Progenitor cell of endocrine pancreas (in vitro differentiated cells): Measurements from ENCODE around the gene SH3BGRL2. TPM values are rescaled to one million over a fixed set of nuclear protein-coding genes. Genes with fewer than 3 reads are reported as not detected.
A peak's percentile ranks its signal among the peaks of the same experiment; 100 is the strongest.

ENCODE experiments used
- DNase-seq: peaks from one replicate; pipeline ENCODE4 v3.0.0; 2021; ENCODE audit warnings: low spot score; ENCODE audit not compliant: unreplicated experiment
- H3K27ac Mint-ChIP-seq: 2 replicates; pipeline ENCODE4 v1.8.0; 2021; ENCODE audit warnings: mild to moderate bottlenecking, moderate library complexity, mixed read lengths
- H3K27me3 Mint-ChIP-seq: 2 replicates; pipeline ENCODE4 v1.8.0; 2021; ENCODE audit warnings: mixed read lengths
- H3K36me3 Mint-ChIP-seq: 2 replicates; pipeline ENCODE4 v1.8.0; 2022; ENCODE audit warnings: mixed read lengths; ENCODE audit not compliant: insufficient read depth
- H3K4me1 Mint-ChIP-seq: 2 replicates; pipeline ENCODE4 v1.8.0; 2021; ENCODE audit warnings: low read depth, mixed read lengths
- H3K4me3 Mint-ChIP-seq: 2 replicates; pipeline ENCODE4 v1.8.0; 2021; ENCODE audit warnings: low read depth, mild to moderate bottlenecking, moderate library complexity, mixed read lengths
- H3K9me3 Mint-ChIP-seq: 2 replicates; pipeline ENCODE4 v1.8.0; 2021; ENCODE audit warnings: low read depth, mixed read lengths
- CTCF ChIP-seq: fragments of 200-600 bp; sonication (generic); IDR thresholded peaks from one replicate; pipeline ENCODE4 v1.5.0; 2021; ENCODE audit warnings: antibody characterized with exemption, mild to moderate bottlenecking; ENCODE audit not compliant: unreplicated experiment
- total RNA-seq: library from RNA; stranded (reverse); gene quantifications from 2 replicates; pipeline ENCODE4 v1.2.1, GENCODE V29; 2021

SH3BGRL2 gene
- total RNA-seq, 1 donor from 2014 or later: 49.1 TPM

- no peak for TF ChIP-seq CTCF
- DNase-seq: no peak
- Mint-ChIP-seq H3K27me3 (no peaks in the 10 kb centered on the region), H3K4me3 (no peak overlapping the region), H3K9me3 (peaks cover 16% of the 10 kb centered on the region), H3K4me1 (peaks cover 35% of the 10 kb centered on the region), H3K36me3 (peaks cover 27% of the 10 kb centered on the region), H3K27ac (peak overlapping the region; percentile 60)
Measured at GRCh38 chr6:79665725-79666551, 34.8 kb downstream of the SH3BGRL2 start.

DNA sequence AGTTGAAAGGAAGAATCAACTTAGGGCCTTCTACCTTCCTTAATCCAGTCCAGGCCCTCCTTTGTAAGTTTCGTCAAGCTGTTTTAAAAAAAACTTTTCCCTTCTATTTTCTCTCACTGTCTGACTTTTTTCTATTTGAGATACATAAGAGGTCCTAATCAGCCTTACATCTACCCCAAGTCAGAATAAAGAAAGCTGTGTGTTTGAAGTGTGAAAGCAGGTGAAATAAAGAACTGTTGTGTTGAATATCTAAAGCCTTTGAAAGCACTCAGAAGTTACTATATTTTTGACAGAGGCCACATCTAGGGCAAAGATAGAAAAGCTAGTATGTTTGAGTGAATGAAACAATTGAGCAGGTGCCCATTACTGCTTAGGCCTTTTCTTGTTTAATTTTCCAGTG is 35.5 kb downstream of the SH3BGRL2 start:
- no peak for TF ChIP-seq CTCF
- Mint-ChIP-seq H3K4me3 (no peak overlapping the region), H3K27ac (peak overlapping the region; percentile 10), H3K36me3 (peaks cover 22% of the 10 kb centered on the region), H3K4me1 (peaks cover 40% of the 10 kb centered on the region), H3K27me3 (no peaks in the 10 kb centered on the region), H3K9me3 (peaks cover 10% of the 10 kb centered on the region)
- no peak for DNase-seq

DNA sequence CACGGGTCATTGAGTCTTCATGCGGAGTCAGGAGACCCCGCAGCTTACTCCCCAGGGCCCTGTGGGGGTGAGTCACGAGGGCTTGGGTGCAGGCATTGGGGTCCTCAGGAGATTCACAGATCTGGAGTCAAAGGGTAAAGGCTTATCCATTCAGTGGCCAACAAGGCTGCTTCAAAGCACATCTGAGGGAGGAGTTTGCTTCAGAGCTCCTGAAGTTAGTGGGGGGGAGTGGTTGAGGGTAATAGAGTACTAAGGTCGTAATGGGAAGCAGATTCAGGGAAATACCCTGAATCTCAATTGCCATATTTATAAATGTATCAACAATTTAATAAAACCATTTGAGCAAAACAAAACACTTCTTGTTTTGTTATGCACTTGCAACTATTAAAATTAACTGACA is 37.3 kb downstream of the SH3BGRL2 start:
- no peak overlapping the region for H3K4me3 Mint-ChIP-seq
- peak overlapping the region; percentile 88 for H3K27ac Mint-ChIP-seq
- H3K4me1 Mint-ChIP-seq: peaks cover 49% of the 10 kb centered on the region
- H3K9me3 Mint-ChIP-seq: no peaks in the 10 kb centered on the region
- H3K27me3 Mint-ChIP-seq: no peaks in the 10 kb centered on the region
- TF ChIP-seq CTCF: no peak
- DNase-seq: no peak
- peaks cover 11% of the 10 kb centered on the region for H3K36me3 Mint-ChIP-seq

GRCh38 chr6:79669766-79670165 is 38.6 kb downstream of the SH3BGRL2 start:
- DNase-seq: no peak
- Mint-ChIP-seq H3K36me3 (peaks cover 16% of the 10 kb centered on the region), H3K27me3 (no peaks in the 10 kb centered on the region), H3K4me3 (no peak overlapping the region), H3K4me1 (peaks cover 48% of the 10 kb centered on the region), H3K9me3 (no peaks in the 10 kb centered on the region), H3K27ac (peak overlapping the region; percentile 83)
- TF ChIP-seq CTCF: no peak

DNA sequence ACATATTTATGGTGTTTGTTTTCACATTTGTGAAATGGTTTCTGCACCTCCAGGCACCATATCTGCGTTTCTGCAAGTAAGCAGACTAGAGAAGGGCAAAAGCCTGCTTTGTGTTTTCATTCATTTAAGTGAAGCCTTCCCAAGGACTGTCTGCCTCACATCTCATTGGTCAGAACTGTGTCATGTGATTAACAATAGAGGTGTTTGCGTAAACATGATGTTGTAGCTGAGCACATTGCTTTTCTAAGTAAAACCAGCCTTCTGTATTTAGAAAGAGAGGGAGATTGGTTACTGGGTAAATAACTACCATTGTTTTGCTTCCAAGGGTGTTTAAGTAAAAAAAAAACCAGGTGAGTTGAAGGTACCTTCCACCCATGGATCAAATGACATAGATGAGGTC is 39.7 kb downstream of the SH3BGRL2 start:
- Mint-ChIP-seq H3K27ac (peak overlapping the region; percentile 76), H3K9me3 (no peaks in the 10 kb centered on the region), H3K27me3 (no peaks in the 10 kb centered on the region), H3K4me1 (peaks cover 47% of the 10 kb centered on the region), H3K4me3 (no peak overlapping the region), H3K36me3 (peaks cover 24% of the 10 kb centered on the region)
- DNase-seq: no peak
- TF ChIP-seq CTCF: no peak
